ENCODE measurements around the gene ABHD18.
"Not testable (repeated sequence)": the region's sequence is repeated elsewhere in the genome, so short reads cannot be mapped to it uniquely, and the experiment has no call there.

ABHD18 gene

GRCh38 chr4:127995776-127996175, 30.6 kb downstream of the ABHD18 start:
- peak in 1 of 2 donors; percentile 22 for DNase-seq

- DNase-seq, result not testable (repeated sequence)
Observed at GRCh38 chr4:127996521-127996920, 31.3 kb downstream of the ABHD18 start.

GRCh38 chr4:127997534-127998388, 32.6 kb downstream of the ABHD18 start:
- DNase-seq, result peak; percentile 19 to 27

- DNase-seq, result no peak
Observed at GRCh38 chr4:128006592-128006991, 41.4 kb downstream of the ABHD18 start.

- DNase-seq, result no peak
Observed at GRCh38 chr4:128009428-128009827, 44.2 kb downstream of the ABHD18 start.

- DNase-seq, result no peak
Observed at GRCh38 chr4:128025319-128025718, 60.1 kb downstream of the ABHD18 start.

- no peak for DNase-seq
Observed at GRCh38 chr4:128029907-128030306, 64.7 kb downstream of the ABHD18 start.

- no peak for DNase-seq
Observed at GRCh38 chr4:128031756-128032384, 66.7 kb downstream of the ABHD18 start.

- no peak for DNase-seq
Observed at GRCh38 chr4:128039568-128039967, 74.4 kb downstream of the ABHD18 start.

GRCh38 chr4:128047019-128047418, 81.8 kb downstream of the ABHD18 start:
- DNase-seq, result not testable (repeated sequence)

- DNase-seq, result not testable (repeated sequence)
Observed at GRCh38 chr4:128047514-128047913, 82.3 kb downstream of the ABHD18 start.

- DNase-seq, result not testable (repeated sequence)
Observed at GRCh38 chr4:128051229-128051628, 86.0 kb downstream of the ABHD18 start.

- not testable (repeated sequence) for DNase-seq
Observed at GRCh38 chr4:128054907-128055306, 89.7 kb downstream of the ABHD18 start.

- DNase-seq, result not testable (repeated sequence)
Observed at GRCh38 chr4:128055441-128056206, 90.4 kb downstream of the ABHD18 start.

- DNase-seq, result no peak
Observed at GRCh38 chr4:128056396-128056795, 91.2 kb downstream of the ABHD18 start.

- peak in 1 of 2 donors; percentile 7 for DNase-seq
Observed at GRCh38 chr4:128060121-128060698, 95.0 kb downstream of the ABHD18 start.

GRCh38 chr4:128060699-128061565, 95.7 kb downstream of the ABHD18 start, which contains the start of gene LARP1B:
LARP1B (plus strand) TSS chr4:128061312; CDS start chr4:128074952, 13,640 bp downstream.
- DNase-seq, result peak; percentile 95 to 97

- DNase-seq, result peak; percentile 44 to 46
Observed at GRCh38 chr4:128061566-128062536, 96.6 kb downstream of the ABHD18 start.

- DNase-seq, result not testable (repeated sequence)
Observed at GRCh38 chr4:128066453-128066820, 101.2 kb downstream of the ABHD18 start.

GRCh38 chr4:128068918-128069317, 103.7 kb downstream of the ABHD18 start:
- peak; percentile 8 to 33 for DNase-seq

GRCh38 chr4:128076464-128076863, 111.3 kb downstream of the ABHD18 start:
- DNase-seq, result no peak
